OCI-LY1 (cell line): ENCODE data around the gene PLEKHA7.

Experiments
- EZH2 ChIP-seq: fragments of 200-600 bp; sonication (generic), shearing (Covaris generic); IDR thresholded peaks from 2 replicates; pipeline ENCODE4 v1.8.0; 2017; ENCODE audit warnings: borderline replicate concordance, mixed run types, mild to moderate bottlenecking, antibody characterized with exemption, low read length, moderate library complexity, mixed read lengths
- TF ChIP-seq, protein P1 (sequence below): fragments of 200-600 bp; sonication (generic), shearing (Covaris generic); IDR thresholded peaks from 2 replicates; pipeline ENCODE4 v1.5.1; 2017; ENCODE audit warnings: mild to moderate bottlenecking, antibody characterized with exemption, low read length, moderate library complexity, mixed read lengths

GRCh38 chr11:16813126-16813525 is 201.1 kb downstream of the PLEKHA7 start:
- TF ChIP-seq EZH2: no peak
- TF ChIP-seq, protein P1, sequence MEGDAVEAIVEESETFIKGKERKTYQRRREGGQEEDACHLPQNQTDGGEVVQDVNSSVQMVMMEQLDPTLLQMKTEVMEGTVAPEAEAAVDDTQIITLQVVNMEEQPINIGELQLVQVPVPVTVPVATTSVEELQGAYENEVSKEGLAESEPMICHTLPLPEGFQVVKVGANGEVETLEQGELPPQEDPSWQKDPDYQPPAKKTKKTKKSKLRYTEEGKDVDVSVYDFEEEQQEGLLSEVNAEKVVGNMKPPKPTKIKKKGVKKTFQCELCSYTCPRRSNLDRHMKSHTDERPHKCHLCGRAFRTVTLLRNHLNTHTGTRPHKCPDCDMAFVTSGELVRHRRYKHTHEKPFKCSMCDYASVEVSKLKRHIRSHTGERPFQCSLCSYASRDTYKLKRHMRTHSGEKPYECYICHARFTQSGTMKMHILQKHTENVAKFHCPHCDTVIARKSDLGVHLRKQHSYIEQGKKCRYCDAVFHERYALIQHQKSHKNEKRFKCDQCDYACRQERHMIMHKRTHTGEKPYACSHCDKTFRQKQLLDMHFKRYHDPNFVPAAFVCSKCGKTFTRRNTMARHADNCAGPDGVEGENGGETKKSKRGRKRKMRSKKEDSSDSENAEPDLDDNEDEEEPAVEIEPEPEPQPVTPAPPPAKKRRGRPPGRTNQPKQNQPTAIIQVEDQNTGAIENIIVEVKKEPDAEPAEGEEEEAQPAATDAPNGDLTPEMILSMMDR: no peak
